GM23248 (cell line): Measurements from ENCODE around the gene TPRN.

ENCODE experiments used
- EZH2 ChIP-seq: fragments of 200-600 bp; sonication (generic); IDR thresholded peaks from 2 replicates; pipeline ENCODE4 v1.6.1; 2018; ENCODE audit warnings: antibody characterized with exemption, mild to moderate bottlenecking; ENCODE audit not compliant: insufficient read depth, poor library complexity, severe bottlenecking
- EZH2phosphoT487 ChIP-seq: fragments of 200-600 bp; sonication (generic); IDR thresholded peaks from 2 replicates; pipeline ENCODE4 v1.6.1; 2018; ENCODE audit warnings: antibody characterized with exemption, moderate library complexity, mild to moderate bottlenecking, low read depth; ENCODE audit not compliant: insufficient read depth

GRCh38 chr9:137156567-137157375 lies 43.8 kb downstream of the TPRN start:
- TF ChIP-seq EZH2 (no peak), EZH2phosphoT487 (no peak)
